ENCODE data around the gene IGLL5. TPM values are rescaled to one million over a fixed set of nuclear protein-coding genes. Genes with fewer than 3 reads are reported as not detected.

The IGLL5 gene
- total RNA-seq, 1 experiment from 2014 or later = not detected

GRCh38 chr22:22914726-22915669, 27.4 kb downstream of the IGLL5 start:
- Mint-ChIP-seq H3K4me1 (ENCODE audit: insufficient read depth, unreplicated experiment) (no peaks in the 10 kb centered on the region), H3K27ac (ENCODE audit: low read depth, unreplicated experiment) (no peak overlapping the region), H3K4me3 (ENCODE audit: unreplicated experiment) (no peak overlapping the region), H3K36me3 (ENCODE audit: insufficient read depth, unreplicated experiment) (no peaks in the 10 kb centered on the region), H3K9me3 (ENCODE audit: unreplicated experiment) (no peaks in the 10 kb centered on the region), H3K27me3 (ENCODE audit: insufficient read depth, unreplicated experiment) (peaks cover 89% of the 10 kb centered on the region)
- BruUV-seq (replicated peaks) = no TSS peak
- no peak for TF ChIP-seq CTCF (IDR thresholded peaks at IDR 0.05; ENCODE audit: unreplicated experiment)
- intact Hi-C loops (cut with micrococcal nuclease) = no loop called here
- ChIA-PET CTCF (no interaction called here), POLR2A (no interaction called here)
- DNase-seq (ENCODE audit: unreplicated experiment) = no peak

- no TSS peak for BruUV-seq (replicated peaks)
- CTCF ChIA-PET = interaction anchor here (1.1 kb wide), 1 partner anchor 493 kb away, joined by 3 read pairs; no protein-coding TSS in a partner anchor
- POLR2A ChIA-PET = no interaction called here
- no peak overlapping the region for H3K4me3 Mint-ChIP-seq (ENCODE audit: unreplicated experiment)
- peaks cover 83% of the 10 kb centered on the region for H3K27me3 Mint-ChIP-seq (ENCODE audit: insufficient read depth, unreplicated experiment)
- H3K36me3 Mint-ChIP-seq (ENCODE audit: insufficient read depth, unreplicated experiment) = no peaks in the 10 kb centered on the region
- no peak for TF ChIP-seq CTCF (IDR thresholded peaks at IDR 0.05; ENCODE audit: unreplicated experiment)
- no peak overlapping the region for H3K27ac Mint-ChIP-seq (ENCODE audit: low read depth, unreplicated experiment)
- no peak for DNase-seq (ENCODE audit: unreplicated experiment)
- intact Hi-C loops (cut with micrococcal nuclease) = no loop called here
- no peaks in the 10 kb centered on the region for H3K4me1 Mint-ChIP-seq (ENCODE audit: insufficient read depth, unreplicated experiment)
- H3K9me3 Mint-ChIP-seq (ENCODE audit: unreplicated experiment) = no peaks in the 10 kb centered on the region
Measured at GRCh38 chr22:22915670-22916035, 28.0 kb downstream of the IGLL5 start.

GRCh38 chr22:22916215-22916951, 28.8 kb downstream of the IGLL5 start:
- POLR2A ChIA-PET = no interaction called here
- TF ChIP-seq CTCF (IDR thresholded peaks at IDR 0.05; ENCODE audit: unreplicated experiment) = no peak
- no peak overlapping the region for H3K4me3 Mint-ChIP-seq (ENCODE audit: unreplicated experiment)
- CTCF ChIA-PET = interaction anchor here (1.1 kb wide), 1 partner anchor 493 kb away, joined by 3 read pairs; no protein-coding TSS in a partner anchor
- H3K4me1 Mint-ChIP-seq (ENCODE audit: insufficient read depth, unreplicated experiment) = no peaks in the 10 kb centered on the region
- H3K27me3 Mint-ChIP-seq (ENCODE audit: insufficient read depth, unreplicated experiment) = peaks cover 77% of the 10 kb centered on the region
- BruUV-seq (replicated peaks) = no TSS peak
- intact Hi-C loops (cut with micrococcal nuclease) = no loop called here
- no peaks in the 10 kb centered on the region for H3K9me3 Mint-ChIP-seq (ENCODE audit: unreplicated experiment)
- no peak for DNase-seq (ENCODE audit: unreplicated experiment)
- H3K36me3 Mint-ChIP-seq (ENCODE audit: insufficient read depth, unreplicated experiment) = no peaks in the 10 kb centered on the region
- no peak overlapping the region for H3K27ac Mint-ChIP-seq (ENCODE audit: low read depth, unreplicated experiment)

- H3K9me3 Mint-ChIP-seq (ENCODE audit: unreplicated experiment) = no peaks in the 10 kb centered on the region
- POLR2A ChIA-PET = no interaction called here
- H3K4me3 Mint-ChIP-seq (ENCODE audit: unreplicated experiment) = no peak overlapping the region
- DNase-seq (ENCODE audit: unreplicated experiment) = no peak
- H3K4me1 Mint-ChIP-seq (ENCODE audit: insufficient read depth, unreplicated experiment) = no peaks in the 10 kb centered on the region
- BruUV-seq (replicated peaks) = no TSS peak
- intact Hi-C loops (cut with micrococcal nuclease) = no loop called here
- peaks cover 77% of the 10 kb centered on the region for H3K27me3 Mint-ChIP-seq (ENCODE audit: insufficient read depth, unreplicated experiment)
- no peak for TF ChIP-seq CTCF (IDR thresholded peaks at IDR 0.05; ENCODE audit: unreplicated experiment)
- H3K36me3 Mint-ChIP-seq (ENCODE audit: insufficient read depth, unreplicated experiment) = no peaks in the 10 kb centered on the region
- CTCF ChIA-PET = no interaction called here
- no peak overlapping the region for H3K27ac Mint-ChIP-seq (ENCODE audit: low read depth, unreplicated experiment)
Measured at GRCh38 chr22:22916952-22917290, 29.3 kb downstream of the IGLL5 start.
